ENCODE measurements around the gene LSM6.

DNA sequence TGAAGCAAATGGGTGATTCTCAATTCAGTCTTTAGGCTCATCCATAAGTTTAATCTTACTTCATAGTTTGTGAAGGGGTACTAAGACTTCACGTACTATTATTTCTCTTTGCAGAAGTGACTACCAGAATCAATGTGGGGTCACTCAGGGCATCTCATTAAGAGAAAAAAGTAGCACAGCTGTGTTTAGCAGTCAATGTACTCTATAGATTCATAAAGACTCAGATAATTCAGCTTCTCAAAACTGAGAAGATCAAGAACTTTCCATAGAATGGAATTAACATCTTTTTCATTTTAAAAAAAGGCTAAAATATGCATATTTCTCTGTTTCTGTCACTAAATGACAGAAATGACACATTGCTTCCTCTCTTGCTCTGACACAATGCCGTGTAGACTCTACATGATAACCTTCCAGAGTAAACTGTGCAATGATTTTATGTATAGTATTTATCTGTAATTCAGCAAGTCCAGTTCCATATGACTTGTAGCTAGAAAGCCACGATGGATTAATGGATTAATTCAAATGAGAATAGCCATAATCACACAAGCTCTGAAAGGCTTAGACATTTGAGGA lies 20.3 kb upstream of the LSM6 start:
- TF ChIP-seq, protein P1, sequence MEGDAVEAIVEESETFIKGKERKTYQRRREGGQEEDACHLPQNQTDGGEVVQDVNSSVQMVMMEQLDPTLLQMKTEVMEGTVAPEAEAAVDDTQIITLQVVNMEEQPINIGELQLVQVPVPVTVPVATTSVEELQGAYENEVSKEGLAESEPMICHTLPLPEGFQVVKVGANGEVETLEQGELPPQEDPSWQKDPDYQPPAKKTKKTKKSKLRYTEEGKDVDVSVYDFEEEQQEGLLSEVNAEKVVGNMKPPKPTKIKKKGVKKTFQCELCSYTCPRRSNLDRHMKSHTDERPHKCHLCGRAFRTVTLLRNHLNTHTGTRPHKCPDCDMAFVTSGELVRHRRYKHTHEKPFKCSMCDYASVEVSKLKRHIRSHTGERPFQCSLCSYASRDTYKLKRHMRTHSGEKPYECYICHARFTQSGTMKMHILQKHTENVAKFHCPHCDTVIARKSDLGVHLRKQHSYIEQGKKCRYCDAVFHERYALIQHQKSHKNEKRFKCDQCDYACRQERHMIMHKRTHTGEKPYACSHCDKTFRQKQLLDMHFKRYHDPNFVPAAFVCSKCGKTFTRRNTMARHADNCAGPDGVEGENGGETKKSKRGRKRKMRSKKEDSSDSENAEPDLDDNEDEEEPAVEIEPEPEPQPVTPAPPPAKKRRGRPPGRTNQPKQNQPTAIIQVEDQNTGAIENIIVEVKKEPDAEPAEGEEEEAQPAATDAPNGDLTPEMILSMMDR (IDR thresholded peaks at IDR 0.05): no peak
- TF ChIP-seq POLR2A (IDR thresholded peaks at IDR 0.05): no peak
